HEK293 (cell line): ENCODE data around the gene DAZAP1.

ENCODE experiments used
- KLF10 ChIP-seq: fragments of 450-650 bp; IDR thresholded peaks from 2 replicates; pipeline ENCODE4 v1.5.1; 2018; ENCODE audit warnings: missing biosample characterization, mild to moderate bottlenecking, missing genetic modification characterization
- PRDM1 ChIP-seq: fragments of 450-650 bp; formaldehyde crosslinking; IDR thresholded peaks from 2 replicates; pipeline ENCODE4; 2016; ENCODE audit warnings: missing biosample characterization, missing genetic modification characterization
- SP7 ChIP-seq: fragments of 450-650 bp; formaldehyde crosslinking; IDR thresholded peaks from 2 replicates; pipeline ENCODE4 v1.5.1; 2016; ENCODE audit warnings: missing biosample characterization, missing genetic modification characterization
- TCF7L2 ChIP-seq: IDR thresholded peaks from 2 replicates; pipeline ENCODE4 v1.6.1; 2011; ENCODE audit warnings: low read depth, mild to moderate bottlenecking, inconsistent platforms, low read length, moderate library complexity, borderline replicate concordance
- YY1 ChIP-seq: fragments of 450-650 bp; formaldehyde crosslinking; IDR thresholded peaks from 2 replicates; pipeline ENCODE4 v1.5.1; 2018; ENCODE audit warnings: missing biosample characterization, missing genetic modification characterization
- ZBTB8A ChIP-seq: fragments of 450-650 bp; formaldehyde crosslinking; IDR thresholded peaks from 2 replicates; pipeline ENCODE4 v1.5.1; 2016; ENCODE audit warnings: missing biosample characterization, missing genetic modification characterization
- ZFHX2 ChIP-seq: fragments of 450-650 bp; formaldehyde crosslinking; conservative IDR thresholded peaks from 2 replicates; pipeline ENCODE4 v1.5.1; 2016; ENCODE audit warnings: missing biosample characterization, missing genetic modification characterization
- ZFP69B ChIP-seq: fragments of 450-650 bp; formaldehyde crosslinking; IDR thresholded peaks from 2 replicates; pipeline ENCODE4 v1.5.1; 2016; ENCODE audit warnings: missing biosample characterization, missing genetic modification characterization
- ZNF138 ChIP-seq: fragments of 450-650 bp; formaldehyde crosslinking; IDR thresholded peaks from 2 replicates; pipeline ENCODE4 v1.5.1; 2016; ENCODE audit warnings: missing biosample characterization, missing genetic modification characterization, borderline replicate concordance
- ZNF274 ChIP-seq, 2 experiments: fragments of 200-500 bp in 1 of 2; fragments of 450-650 bp in 1 of 2; sonication (Bioruptor generic) in 1 of 2; formaldehyde crosslinking in 1 of 2; IDR thresholded peaks; 2 replicates each; pipeline versions ENCODE4 v1.5.1 to v1.6.1; 2014 to 2016; ENCODE audit warnings: borderline replicate concordance in 1 of 2, inconsistent platforms in 1 of 2, low read length in 1 of 2, missing biosample characterization in 1 of 2, missing genetic modification characterization in 1 of 2
- ZNF292 ChIP-seq: fragments of 450-650 bp; formaldehyde crosslinking; IDR thresholded peaks from 2 replicates; pipeline ENCODE4 v1.5.1; 2016; ENCODE audit warnings: low read depth, missing biosample characterization, missing genetic modification characterization, borderline replicate concordance
- ZNF302 ChIP-seq: fragments of 450-650 bp; formaldehyde crosslinking; IDR thresholded peaks from 2 replicates; pipeline ENCODE4 v1.5.1; 2016; ENCODE audit warnings: missing biosample characterization, missing genetic modification characterization, low read depth
- ZNF350 ChIP-seq: fragments of 450-650 bp; formaldehyde crosslinking; IDR thresholded peaks from 2 replicates; pipeline ENCODE4 v1.5.0; 2017; ENCODE audit warnings: missing biosample characterization, mild to moderate bottlenecking, missing genetic modification characterization
- ZNF366 ChIP-seq: fragments of 450-650 bp; formaldehyde crosslinking; conservative IDR thresholded peaks from 2 replicates; pipeline ENCODE4 v1.5.1; 2016; ENCODE audit warnings: missing biosample characterization, missing genetic modification characterization
- ZNF394 ChIP-seq: fragments of 450-650 bp; formaldehyde crosslinking; IDR thresholded peaks from 2 replicates; pipeline ENCODE4 v1.5.1; 2016; ENCODE audit warnings: missing biosample characterization, missing genetic modification characterization, mild to moderate bottlenecking, moderate library complexity, borderline replicate concordance
- ZNF423 ChIP-seq: fragments of 450-650 bp; formaldehyde crosslinking; IDR thresholded peaks from 2 replicates; pipeline ENCODE4 v1.5.1; 2016; ENCODE audit warnings: missing biosample characterization, missing genetic modification characterization
- ZNF473 ChIP-seq: fragments of 450-650 bp; formaldehyde crosslinking; IDR thresholded peaks from 2 replicates; pipeline ENCODE4 v1.5.1; 2017; ENCODE audit warnings: missing biosample characterization, missing genetic modification characterization
- ZNF660 ChIP-seq: fragments of 450-650 bp; IDR thresholded peaks from 2 replicates; pipeline ENCODE4 v1.5.1; 2018; ENCODE audit warnings: missing biosample characterization, mild to moderate bottlenecking, missing genetic modification characterization
- ZNF76 ChIP-seq: fragments of 450-650 bp; formaldehyde crosslinking; IDR thresholded peaks from 2 replicates; pipeline ENCODE4; 2016; ENCODE audit warnings: low read depth, missing biosample characterization, missing genetic modification characterization, borderline replicate concordance
- ZSCAN16 ChIP-seq: fragments of 450-650 bp; formaldehyde crosslinking; IDR thresholded peaks from 2 replicates; pipeline ENCODE4 v1.5.1; 2016; ENCODE audit warnings: missing biosample characterization, missing genetic modification characterization
- TF ChIP-seq, protein P1 (sequence below): fragments of 450-650 bp; formaldehyde crosslinking; IDR thresholded peaks from 2 replicates; pipeline ENCODE4 v1.5.1; 2016; ENCODE audit warnings: missing biosample characterization, missing genetic modification characterization
- TF ChIP-seq, protein P2 (sequence below): fragments of 450-650 bp; formaldehyde crosslinking; IDR thresholded peaks from 2 replicates; pipeline ENCODE4 v1.5.1; 2016; ENCODE audit warnings: missing biosample characterization, missing genetic modification characterization
- TF ChIP-seq, protein P3 (sequence below): fragments of 450-650 bp; formaldehyde crosslinking; IDR thresholded peaks from 2 replicates; pipeline ENCODE4 v1.5.1; 2016; ENCODE audit warnings: missing biosample characterization, missing genetic modification characterization
- TF ChIP-seq, protein P4 (sequence below): fragments of 450-650 bp; formaldehyde crosslinking; IDR thresholded peaks from 2 replicates; pipeline ENCODE4 v1.5.1; 2016; ENCODE audit warnings: missing biosample characterization, missing genetic modification characterization
- TF ChIP-seq, protein P5 (sequence below): fragments of 450-650 bp; formaldehyde crosslinking; IDR thresholded peaks from 2 replicates; pipeline ENCODE4 v1.5.1; 2016; ENCODE audit warnings: missing biosample characterization, missing genetic modification characterization
- TF ChIP-seq, protein P6 (sequence below): fragments of 450-650 bp; IDR thresholded peaks from 2 replicates; pipeline ENCODE4 v1.5.1; 2018; ENCODE audit warnings: missing biosample characterization, mild to moderate bottlenecking, missing genetic modification characterization
- TF ChIP-seq, protein P7 (sequence below): fragments of 450-650 bp; formaldehyde crosslinking; IDR thresholded peaks from 2 replicates; pipeline ENCODE4 v1.5.1; 2016; ENCODE audit warnings: missing biosample characterization, missing genetic modification characterization

Gene DAZAP1

DNA sequence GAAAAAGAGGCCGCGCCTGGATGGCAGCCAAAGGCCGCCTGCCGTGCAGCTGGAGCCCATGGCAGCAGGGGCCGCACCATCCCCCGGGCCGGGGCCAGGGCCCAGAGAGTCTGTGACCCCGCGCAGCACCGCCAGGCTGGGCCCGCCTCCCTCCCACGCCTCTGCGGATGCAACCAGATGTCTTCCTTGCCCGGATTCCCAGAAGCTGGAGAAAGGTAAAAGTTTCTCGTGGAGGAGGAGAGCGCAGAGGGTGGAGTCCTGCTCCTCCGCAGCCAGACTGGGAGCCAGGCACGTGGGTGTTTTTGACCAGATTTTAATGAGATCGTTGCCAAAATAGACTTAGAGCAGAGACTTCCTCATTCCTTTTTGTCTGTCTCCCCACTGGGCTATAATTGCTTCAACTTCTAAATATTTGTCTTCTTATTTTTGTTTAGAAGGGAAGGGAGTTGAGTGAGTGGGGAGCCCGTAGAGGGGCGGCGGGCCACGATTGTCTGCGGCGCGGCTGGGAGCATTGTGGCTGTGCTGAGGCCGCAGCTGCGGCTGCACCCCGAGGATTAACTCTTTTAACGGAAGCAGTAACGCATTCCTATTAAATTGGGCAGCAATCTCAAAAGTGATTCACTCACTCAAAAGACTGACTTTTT is 46.4 kb upstream of the DAZAP1 start (continued):
- 0 out of 2 replicates have a peak, but pooled peaks have one; percentile 17 for TF ChIP-seq ZNF366 (tag by site-specific recombination)
- TF ChIP-seq, protein P1, sequence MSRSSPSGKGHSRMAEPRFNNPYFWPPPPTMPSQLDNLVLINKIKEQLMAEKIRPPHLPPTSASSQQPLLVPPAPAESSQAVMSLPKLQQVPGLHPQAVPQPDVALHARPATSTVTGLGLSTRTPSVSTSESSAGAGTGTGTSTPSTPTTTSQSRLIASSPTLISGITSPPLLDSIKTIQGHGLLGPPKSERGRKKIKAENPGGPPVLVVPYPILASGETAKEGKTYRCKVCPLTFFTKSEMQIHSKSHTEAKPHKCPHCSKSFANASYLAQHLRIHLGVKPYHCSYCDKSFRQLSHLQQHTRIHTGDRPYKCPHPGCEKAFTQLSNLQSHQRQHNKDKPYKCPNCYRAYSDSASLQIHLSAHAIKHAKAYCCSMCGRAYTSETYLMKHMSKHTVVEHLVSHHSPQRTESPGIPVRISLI: no peak
- peak; percentile 92 for TF ChIP-seq SP7 (tag by site-specific recombination)
- peak; percentile 38; the same call in 1 of the 2 replicates for TF ChIP-seq YY1 (tag by site-specific recombination)
- no peak for TF ChIP-seq ZNF473 (tag by site-specific recombination)
- no peak for TF ChIP-seq ZNF274 (IDR thresholded peaks at IDR 0.05; ENCODE audit: low read length)
- TF ChIP-seq ZNF274 (tag by site-specific recombination; IDR thresholded peaks at IDR 0.05; ENCODE audit: borderline replicate concordance): no peak
- TF ChIP-seq ZFP69B (tag by site-specific recombination): peak; percentile 83; the same call in 1 of the 2 replicates
- TF ChIP-seq, protein P2, sequence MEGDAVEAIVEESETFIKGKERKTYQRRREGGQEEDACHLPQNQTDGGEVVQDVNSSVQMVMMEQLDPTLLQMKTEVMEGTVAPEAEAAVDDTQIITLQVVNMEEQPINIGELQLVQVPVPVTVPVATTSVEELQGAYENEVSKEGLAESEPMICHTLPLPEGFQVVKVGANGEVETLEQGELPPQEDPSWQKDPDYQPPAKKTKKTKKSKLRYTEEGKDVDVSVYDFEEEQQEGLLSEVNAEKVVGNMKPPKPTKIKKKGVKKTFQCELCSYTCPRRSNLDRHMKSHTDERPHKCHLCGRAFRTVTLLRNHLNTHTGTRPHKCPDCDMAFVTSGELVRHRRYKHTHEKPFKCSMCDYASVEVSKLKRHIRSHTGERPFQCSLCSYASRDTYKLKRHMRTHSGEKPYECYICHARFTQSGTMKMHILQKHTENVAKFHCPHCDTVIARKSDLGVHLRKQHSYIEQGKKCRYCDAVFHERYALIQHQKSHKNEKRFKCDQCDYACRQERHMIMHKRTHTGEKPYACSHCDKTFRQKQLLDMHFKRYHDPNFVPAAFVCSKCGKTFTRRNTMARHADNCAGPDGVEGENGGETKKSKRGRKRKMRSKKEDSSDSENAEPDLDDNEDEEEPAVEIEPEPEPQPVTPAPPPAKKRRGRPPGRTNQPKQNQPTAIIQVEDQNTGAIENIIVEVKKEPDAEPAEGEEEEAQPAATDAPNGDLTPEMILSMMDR (tag by site-specific recombination): peak; percentile 45; the same call in 1 of the 2 replicates
- peak; percentile 6; the same call in 1 of the 2 replicates for TF ChIP-seq PRDM1
- TF ChIP-seq ZNF292: no peak
- TF ChIP-seq ZNF394 (tag by site-specific recombination): peak; percentile 27; the same call in 1 of the 2 replicates
- TF ChIP-seq ZNF302 (tag by site-specific recombination): no peak
- no peak for TF ChIP-seq ZSCAN16 (tag by site-specific recombination)
- TF ChIP-seq ZFHX2 (tag by site-specific recombination): peak; percentile 93
- TF ChIP-seq, protein P3, sequence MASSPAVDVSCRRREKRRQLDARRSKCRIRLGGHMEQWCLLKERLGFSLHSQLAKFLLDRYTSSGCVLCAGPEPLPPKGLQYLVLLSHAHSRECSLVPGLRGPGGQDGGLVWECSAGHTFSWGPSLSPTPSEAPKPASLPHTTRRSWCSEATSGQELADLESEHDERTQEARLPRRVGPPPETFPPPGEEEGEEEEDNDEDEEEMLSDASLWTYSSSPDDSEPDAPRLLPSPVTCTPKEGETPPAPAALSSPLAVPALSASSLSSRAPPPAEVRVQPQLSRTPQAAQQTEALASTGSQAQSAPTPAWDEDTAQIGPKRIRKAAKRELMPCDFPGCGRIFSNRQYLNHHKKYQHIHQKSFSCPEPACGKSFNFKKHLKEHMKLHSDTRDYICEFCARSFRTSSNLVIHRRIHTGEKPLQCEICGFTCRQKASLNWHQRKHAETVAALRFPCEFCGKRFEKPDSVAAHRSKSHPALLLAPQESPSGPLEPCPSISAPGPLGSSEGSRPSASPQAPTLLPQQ (tag by site-specific recombination): peak; percentile 81
- TF ChIP-seq, protein P4, sequence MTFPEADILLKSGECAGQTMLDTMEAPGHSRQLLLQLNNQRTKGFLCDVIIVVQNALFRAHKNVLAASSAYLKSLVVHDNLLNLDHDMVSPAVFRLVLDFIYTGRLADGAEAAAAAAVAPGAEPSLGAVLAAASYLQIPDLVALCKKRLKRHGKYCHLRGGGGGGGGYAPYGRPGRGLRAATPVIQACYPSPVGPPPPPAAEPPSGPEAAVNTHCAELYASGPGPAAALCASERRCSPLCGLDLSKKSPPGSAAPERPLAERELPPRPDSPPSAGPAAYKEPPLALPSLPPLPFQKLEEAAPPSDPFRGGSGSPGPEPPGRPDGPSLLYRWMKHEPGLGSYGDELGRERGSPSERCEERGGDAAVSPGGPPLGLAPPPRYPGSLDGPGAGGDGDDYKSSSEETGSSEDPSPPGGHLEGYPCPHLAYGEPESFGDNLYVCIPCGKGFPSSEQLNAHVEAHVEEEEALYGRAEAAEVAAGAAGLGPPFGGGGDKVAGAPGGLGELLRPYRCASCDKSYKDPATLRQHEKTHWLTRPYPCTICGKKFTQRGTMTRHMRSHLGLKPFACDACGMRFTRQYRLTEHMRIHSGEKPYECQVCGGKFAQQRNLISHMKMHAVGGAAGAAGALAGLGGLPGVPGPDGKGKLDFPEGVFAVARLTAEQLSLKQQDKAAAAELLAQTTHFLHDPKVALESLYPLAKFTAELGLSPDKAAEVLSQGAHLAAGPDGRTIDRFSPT (tag by site-specific recombination): peak; percentile 66
- TF ChIP-seq ZNF660 (tag by site-specific recombination): peak; percentile 57; the same call in 1 of the 2 replicates
- TF ChIP-seq, protein P5, sequence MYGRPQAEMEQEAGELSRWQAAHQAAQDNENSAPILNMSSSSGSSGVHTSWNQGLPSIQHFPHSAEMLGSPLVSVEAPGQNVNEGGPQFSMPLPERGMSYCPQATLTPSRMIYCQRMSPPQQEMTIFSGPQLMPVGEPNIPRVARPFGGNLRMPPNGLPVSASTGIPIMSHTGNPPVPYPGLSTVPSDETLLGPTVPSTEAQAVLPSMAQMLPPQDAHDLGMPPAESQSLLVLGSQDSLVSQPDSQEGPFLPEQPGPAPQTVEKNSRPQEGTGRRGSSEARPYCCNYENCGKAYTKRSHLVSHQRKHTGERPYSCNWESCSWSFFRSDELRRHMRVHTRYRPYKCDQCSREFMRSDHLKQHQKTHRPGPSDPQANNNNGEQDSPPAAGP: no peak
- TF ChIP-seq ZNF350 (tag by site-specific recombination): no peak
- no peak for TF ChIP-seq ZNF138 (tag by site-specific recombination)
- peak; percentile 79 for TF ChIP-seq ZNF423
- TF ChIP-seq, protein P6, sequence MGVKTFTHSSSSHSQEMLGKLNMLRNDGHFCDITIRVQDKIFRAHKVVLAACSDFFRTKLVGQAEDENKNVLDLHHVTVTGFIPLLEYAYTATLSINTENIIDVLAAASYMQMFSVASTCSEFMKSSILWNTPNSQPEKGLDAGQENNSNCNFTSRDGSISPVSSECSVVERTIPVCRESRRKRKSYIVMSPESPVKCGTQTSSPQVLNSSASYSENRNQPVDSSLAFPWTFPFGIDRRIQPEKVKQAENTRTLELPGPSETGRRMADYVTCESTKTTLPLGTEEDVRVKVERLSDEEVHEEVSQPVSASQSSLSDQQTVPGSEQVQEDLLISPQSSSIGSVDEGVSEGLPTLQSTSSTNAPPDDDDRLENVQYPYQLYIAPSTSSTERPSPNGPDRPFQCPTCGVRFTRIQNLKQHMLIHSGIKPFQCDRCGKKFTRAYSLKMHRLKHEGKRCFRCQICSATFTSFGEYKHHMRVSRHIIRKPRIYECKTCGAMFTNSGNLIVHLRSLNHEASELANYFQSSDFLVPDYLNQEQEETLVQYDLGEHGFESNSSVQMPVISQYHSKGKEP (tag by site-specific recombination): peak; percentile 36; the same call in 1 of the 2 replicates
- TF ChIP-seq ZNF76: peak; percentile 43; the same call in 1 of the 2 replicates
- TF ChIP-seq, protein P7, sequence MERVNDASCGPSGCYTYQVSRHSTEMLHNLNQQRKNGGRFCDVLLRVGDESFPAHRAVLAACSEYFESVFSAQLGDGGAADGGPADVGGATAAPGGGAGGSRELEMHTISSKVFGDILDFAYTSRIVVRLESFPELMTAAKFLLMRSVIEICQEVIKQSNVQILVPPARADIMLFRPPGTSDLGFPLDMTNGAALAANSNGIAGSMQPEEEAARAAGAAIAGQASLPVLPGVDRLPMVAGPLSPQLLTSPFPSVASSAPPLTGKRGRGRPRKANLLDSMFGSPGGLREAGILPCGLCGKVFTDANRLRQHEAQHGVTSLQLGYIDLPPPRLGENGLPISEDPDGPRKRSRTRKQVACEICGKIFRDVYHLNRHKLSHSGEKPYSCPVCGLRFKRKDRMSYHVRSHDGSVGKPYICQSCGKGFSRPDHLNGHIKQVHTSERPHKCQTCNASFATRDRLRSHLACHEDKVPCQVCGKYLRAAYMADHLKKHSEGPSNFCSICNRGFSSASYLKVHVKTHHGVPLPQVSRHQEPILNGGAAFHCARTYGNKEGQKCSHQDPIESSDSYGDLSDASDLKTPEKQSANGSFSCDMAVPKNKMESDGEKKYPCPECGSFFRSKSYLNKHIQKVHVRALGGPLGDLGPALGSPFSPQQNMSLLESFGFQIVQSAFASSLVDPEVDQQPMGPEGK (tag by site-specific recombination): peak; percentile 91
- TF ChIP-seq KLF10 (tag by site-specific recombination): no peak
- TF ChIP-seq ZBTB8A (tag by site-specific recombination): peak; percentile 88
- no peak for TF ChIP-seq TCF7L2
